Measurements from ENCODE around the gene FKBP1C.

The FKBP1C gene

GRCh38 chr6:63261820-63262219, 50.6 kb downstream of the FKBP1C start:
- no peak for DNase-seq
